SJCRH30 (cell line): ENCODE data around the gene CARD9. TPM values are rescaled to one million over a fixed set of nuclear protein-coding genes. Genes with fewer than 3 reads are reported as not detected.

Experiments used
- DNase-seq, 2 experiments: peaks; one replicate each; pipeline ENCODE4 v3.0.0-alpha.2; 2015 to 2020
- H3K27ac ChIP-seq: fragments of 250-450 bp; sonication (Bioruptor Pico); 2 replicates; pipeline ENCODE4 v1.5.1; 2020; ENCODE audit warnings: mild to moderate bottlenecking, moderate library complexity
- H3K27me3 ChIP-seq: fragments of 250-450 bp; sonication (Bioruptor Pico); 2 replicates; pipeline ENCODE4 v1.5.1; 2020; ENCODE audit warnings: mild to moderate bottlenecking, moderate library complexity
- H3K36me3 ChIP-seq: fragments of 250-450 bp; sonication (Bioruptor Pico); 2 replicates; pipeline ENCODE4 v1.5.1; 2020; ENCODE audit warnings: mild to moderate bottlenecking, moderate library complexity
- H3K4me1 ChIP-seq: fragments of 250-450 bp; sonication (Bioruptor Pico); 2 replicates; pipeline ENCODE4 v1.5.1; 2020; ENCODE audit warnings: mild to moderate bottlenecking, moderate library complexity
- H3K4me3 ChIP-seq: fragments of 250-450 bp; sonication (Bioruptor Pico); 2 replicates; pipeline ENCODE4 v1.5.1; 2020; ENCODE audit warnings: mild to moderate bottlenecking, moderate library complexity
- H3K9me3 ChIP-seq: fragments of 250-450 bp; sonication (Bioruptor Pico); replicated peaks from 2 replicates; pipeline ENCODE4 v1.5.1; 2020; ENCODE audit warnings: mild to moderate bottlenecking, moderate library complexity
- total RNA-seq: library from RNA; depleted of rRNA; stranded (reverse); fragments of >200 nt; shearing (Covaris generic); gene quantifications from 2 replicates; pipeline ENCODE4 v1.2.3, GENCODE V29; 2014

The CARD9 gene
- total RNA-seq, 1 experiment from 2014 or later, result 11.8 TPM

GRCh38 chr9:136344544-136345280 is 28.8 kb downstream of the CARD9 start:
- H3K36me3 ChIP-seq, result peaks cover 7% of the 10 kb centered on the region; the same call in 1 of the 2 replicates
- no peaks in the 10 kb centered on the region for H3K9me3 ChIP-seq
- H3K27ac ChIP-seq, result no peak overlapping the region
- H3K4me1 ChIP-seq, result peaks cover 42% of the 10 kb centered on the region
- no peaks in the 10 kb centered on the region for H3K27me3 ChIP-seq
- no peak overlapping the region for H3K4me3 ChIP-seq
- DNase-seq, result no peak

GRCh38 chr9:136343884-136344269 is 29.6 kb downstream of the CARD9 start:
- H3K4me3 ChIP-seq, result no peak overlapping the region
- no peak overlapping the region for H3K27ac ChIP-seq
- no peak for DNase-seq

GRCh38 chr9:136343121-136343883 is 30.2 kb downstream of the CARD9 start:
- no peak for DNase-seq
- H3K36me3 ChIP-seq, result peaks cover 19% of the 10 kb centered on the region
- H3K9me3 ChIP-seq, result no peaks in the 10 kb centered on the region
- no peak overlapping the region for H3K4me3 ChIP-seq
- no peaks in the 10 kb centered on the region for H3K27me3 ChIP-seq
- H3K27ac ChIP-seq, result no peak overlapping the region
- peaks cover 35% of the 10 kb centered on the region for H3K4me1 ChIP-seq

More at GRCh38 chr9:136343884-136344269, 29.6 kb downstream of the CARD9 start:
- Histone ChIP-seq H3K36me3 (peaks cover 13% of the 10 kb centered on the region), H3K9me3 (no peaks in the 10 kb centered on the region), H3K4me1 (peaks cover 38% of the 10 kb centered on the region), H3K27me3 (no peaks in the 10 kb centered on the region)

GRCh38 chr9:136342181-136343120 is 31.0 kb downstream of the CARD9 start:
- peaks cover 26% of the 10 kb centered on the region for H3K4me1 ChIP-seq
- no peaks in the 10 kb centered on the region for H3K27me3 ChIP-seq
- H3K36me3 ChIP-seq, result peaks cover 26% of the 10 kb centered on the region
- H3K27ac ChIP-seq, result no peak overlapping the region
- H3K9me3 ChIP-seq, result no peaks in the 10 kb centered on the region
- no peak for DNase-seq
- no peak overlapping the region for H3K4me3 ChIP-seq

- Histone ChIP-seq H3K9me3 (no peaks in the 10 kb centered on the region), H3K36me3 (peaks cover 31% of the 10 kb centered on the region), H3K4me3 (no peak overlapping the region), H3K27me3 (no peaks in the 10 kb centered on the region), H3K27ac (no peak overlapping the region), H3K4me1 (peaks cover 20% of the 10 kb centered on the region)
- DNase-seq, result no peak
Measured at GRCh38 chr9:136341769-136342168, 31.7 kb downstream of the CARD9 start.

GRCh38 chr9:136341042-136341655 is 32.3 kb downstream of the CARD9 start:
- no peaks in the 10 kb centered on the region for H3K9me3 ChIP-seq
- H3K36me3 ChIP-seq, result peaks cover 37% of the 10 kb centered on the region
- DNase-seq, result no peak
- no peak overlapping the region for H3K4me3 ChIP-seq
- H3K27me3 ChIP-seq, result no peaks in the 10 kb centered on the region
- no peak overlapping the region for H3K27ac ChIP-seq
- H3K4me1 ChIP-seq, result peaks cover 13% of the 10 kb centered on the region

- H3K27me3 ChIP-seq, result no peaks in the 10 kb centered on the region
- no peak overlapping the region for H3K4me3 ChIP-seq
- peaks cover 7% of the 10 kb centered on the region; the same call in 1 of the 2 replicates for H3K4me1 ChIP-seq
- no peak for DNase-seq
- H3K9me3 ChIP-seq, result no peaks in the 10 kb centered on the region
- H3K27ac ChIP-seq, result no peak overlapping the region
- H3K36me3 ChIP-seq, result peaks cover 41% of the 10 kb centered on the region
Measured at GRCh38 chr9:136340356-136341041, 33.0 kb downstream of the CARD9 start.

GRCh38 chr9:136339958-136340310 is 33.5 kb downstream of the CARD9 start:
- Histone ChIP-seq H3K9me3 (no peaks in the 10 kb centered on the region), H3K36me3 (peaks cover 46% of the 10 kb centered on the region), H3K4me1 (peaks cover 3% of the 10 kb centered on the region; the same call in 1 of the 2 replicates), H3K27me3 (no peaks in the 10 kb centered on the region), H3K27ac (no peak overlapping the region), H3K4me3 (no peak overlapping the region)
- DNase-seq, result no peak

- DNase-seq, result no peak
- Histone ChIP-seq H3K9me3 (no peaks in the 10 kb centered on the region), H3K36me3 (peaks cover 46% of the 10 kb centered on the region), H3K4me1 (no peaks in the 10 kb centered on the region), H3K4me3 (no peak overlapping the region), H3K27me3 (no peaks in the 10 kb centered on the region), H3K27ac (no peak overlapping the region)
Measured at GRCh38 chr9:136339173-136339957, 34.1 kb downstream of the CARD9 start.

- Histone ChIP-seq H3K36me3 (peaks cover 50% of the 10 kb centered on the region), H3K4me1 (no peaks in the 10 kb centered on the region), H3K27me3 (no peaks in the 10 kb centered on the region), H3K4me3 (no peak overlapping the region), H3K9me3 (no peaks in the 10 kb centered on the region), H3K27ac (no peak overlapping the region)
- DNase-seq, result no peak
Measured at GRCh38 chr9:136338511-136338910, 35.0 kb downstream of the CARD9 start.

- Histone ChIP-seq H3K4me3 (no peak overlapping the region), H3K4me1 (no peaks in the 10 kb centered on the region), H3K36me3 (peaks cover 50% of the 10 kb centered on the region), H3K27me3 (no peaks in the 10 kb centered on the region), H3K9me3 (no peaks in the 10 kb centered on the region), H3K27ac (no peak overlapping the region)
- DNase-seq, result no peak
Measured at GRCh38 chr9:136337416-136338395, 35.8 kb downstream of the CARD9 start.

- Histone ChIP-seq H3K27me3 (no peaks in the 10 kb centered on the region), H3K9me3 (no peaks in the 10 kb centered on the region), H3K4me3 (no peak overlapping the region), H3K4me1 (no peaks in the 10 kb centered on the region), H3K27ac (no peak overlapping the region), H3K36me3 (peaks cover 56% of the 10 kb centered on the region)
- no peak for DNase-seq
Measured at GRCh38 chr9:136336881-136337280, 36.6 kb downstream of the CARD9 start.
